ENCODE measurements around the gene MMP20. TPM values are rescaled to one million over a fixed set of nuclear protein-coding genes. Genes with fewer than 3 reads are reported as not detected.

Gene MMP20
- total RNA-seq, 1 experiment from 2014 or later, result not detected

GRCh38 chr11:102582140-102582539, 43.0 kb downstream of the MMP20 start:
- no peaks in the 10 kb centered on the region for H3K27me3 ChIP-seq (ENCODE audit: insufficient read depth, low read length)
- no peak overlapping the region for H2AK5ac ChIP-seq (ENCODE audit: insufficient read length, low read length)
- no peak overlapping the region for H3T11ph ChIP-seq (ENCODE audit: low read length)
- Mint-ChIP-seq H3K27ac (no peak overlapping the region), H3K36me3 (ENCODE audit: insufficient read depth in 1 of 3, low read depth in 3 of 3) (no peaks in the 10 kb centered on the region), H3K9me3 (peaks cover 0 to 1% of the 10 kb centered on the region in 2 experiments; a peak in 1 of 5 replicates), H3K27me3 (ENCODE audit: low read depth) (no peaks in the 10 kb centered on the region), H3K4me3 (no peak overlapping the region), H3K4me1 (no peaks in the 10 kb centered on the region)
- H3K9me3 ChIP-seq (ENCODE audit: control insufficient read depth, low read depth, low read length), result no peaks in the 10 kb centered on the region
- no peak overlapping the region for H2BK12ac ChIP-seq (ENCODE audit: insufficient read length, low read depth, low read length)
- H3K9ac ChIP-seq (ENCODE audit: extremely low read depth, insufficient read length, low read length), result no peak overlapping the region
- no peak overlapping the region for H2BK20ac ChIP-seq (ENCODE audit: low read depth, low read length, poor library complexity, severe bottlenecking)
- DNase-seq, result no peak
- H4K5ac ChIP-seq (ENCODE audit: insufficient read length, low read depth, low read length), result no peak overlapping the region
- H3K18ac ChIP-seq (ENCODE audit: insufficient read length, low read depth, low read length), result no peak overlapping the region
- no peak for TF ChIP-seq CTCF (conservative IDR thresholded peaks at IDR 0.05)
- no peaks in the 10 kb centered on the region for H3K23me2 ChIP-seq (ENCODE audit: insufficient read length, low read depth, low read length, poor library complexity, severe bottlenecking)
- no peaks in the 10 kb centered on the region for H3K4me1 ChIP-seq (ENCODE audit: insufficient read depth, low read length)
- no peak overlapping the region for H3K14ac ChIP-seq (ENCODE audit: insufficient read depth, low read length)
- H3K27ac ChIP-seq (ENCODE audit: insufficient read length, low read depth, low read length), result no peak overlapping the region
- H3K4ac ChIP-seq (ENCODE audit: low read depth, low read length), result no peak overlapping the region
- H2BK15ac ChIP-seq (ENCODE audit: low read depth, low read length), result no peak overlapping the region
- no peak overlapping the region for H2BK5ac ChIP-seq (ENCODE audit: insufficient read length, low read length)
- H3K79me2 ChIP-seq (ENCODE audit: insufficient read depth, low read length), result no peaks in the 10 kb centered on the region
- no peak overlapping the region for H4K8ac ChIP-seq (replicated peaks; ENCODE audit: insufficient read length, low read depth, low read length)
- H4K20me1 ChIP-seq (ENCODE audit: control insufficient read depth, insufficient read depth, insufficient read length), result no peaks in the 10 kb centered on the region
- no peak overlapping the region for H3K56ac ChIP-seq (ENCODE audit: insufficient read length, low read depth, low read length)
- no peak overlapping the region for H2AFZ ChIP-seq (ENCODE audit: low read length)
- H3K23ac ChIP-seq (ENCODE audit: insufficient read length, low read depth, low read length), result no peak overlapping the region
- H3K79me1 ChIP-seq (ENCODE audit: insufficient read depth, low read depth, low read length, poor library complexity, severe bottlenecking), result no peaks in the 10 kb centered on the region
- no peak overlapping the region for H2BK120ac ChIP-seq (ENCODE audit: low read depth, low read length, poor library complexity, severe bottlenecking)
- no peak overlapping the region for H4K91ac ChIP-seq (ENCODE audit: insufficient read length, low read depth, low read length)
- WGBS (ENCODE audit: extremely low coverage, insufficient read length, low lambda C conversion rate), result no CpG with 5 or more reads among the region's 1 CpG
- no peak overlapping the region for H3K4me2 ChIP-seq (ENCODE audit: insufficient read depth, insufficient read length, low read length)

All from H9 (cell line).